ENCODE results near the gene TTLL13.

DNA sequence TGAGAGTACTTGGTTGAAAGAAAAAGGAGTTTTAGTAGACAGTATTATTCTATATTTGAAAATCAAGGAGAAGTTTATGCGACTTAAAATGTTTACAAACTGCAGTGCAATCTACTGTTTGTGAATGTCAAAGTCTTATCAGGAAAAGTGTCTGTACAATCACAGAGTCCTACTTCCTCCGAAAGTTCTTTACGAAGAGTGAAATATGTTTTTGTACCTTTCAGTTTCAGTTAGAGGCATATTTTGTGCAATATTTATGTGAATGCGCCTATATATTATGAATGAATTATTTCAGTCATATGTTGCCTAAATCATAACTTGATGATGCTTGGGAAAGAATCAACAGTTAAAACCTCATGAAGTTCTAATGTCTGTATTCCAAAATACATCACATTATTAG lies 47.7 kb downstream of the TTLL13 start:
- TF ChIP-seq, protein P1, sequence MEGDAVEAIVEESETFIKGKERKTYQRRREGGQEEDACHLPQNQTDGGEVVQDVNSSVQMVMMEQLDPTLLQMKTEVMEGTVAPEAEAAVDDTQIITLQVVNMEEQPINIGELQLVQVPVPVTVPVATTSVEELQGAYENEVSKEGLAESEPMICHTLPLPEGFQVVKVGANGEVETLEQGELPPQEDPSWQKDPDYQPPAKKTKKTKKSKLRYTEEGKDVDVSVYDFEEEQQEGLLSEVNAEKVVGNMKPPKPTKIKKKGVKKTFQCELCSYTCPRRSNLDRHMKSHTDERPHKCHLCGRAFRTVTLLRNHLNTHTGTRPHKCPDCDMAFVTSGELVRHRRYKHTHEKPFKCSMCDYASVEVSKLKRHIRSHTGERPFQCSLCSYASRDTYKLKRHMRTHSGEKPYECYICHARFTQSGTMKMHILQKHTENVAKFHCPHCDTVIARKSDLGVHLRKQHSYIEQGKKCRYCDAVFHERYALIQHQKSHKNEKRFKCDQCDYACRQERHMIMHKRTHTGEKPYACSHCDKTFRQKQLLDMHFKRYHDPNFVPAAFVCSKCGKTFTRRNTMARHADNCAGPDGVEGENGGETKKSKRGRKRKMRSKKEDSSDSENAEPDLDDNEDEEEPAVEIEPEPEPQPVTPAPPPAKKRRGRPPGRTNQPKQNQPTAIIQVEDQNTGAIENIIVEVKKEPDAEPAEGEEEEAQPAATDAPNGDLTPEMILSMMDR (IDR thresholded peaks at IDR 0.05): no peak
- TF ChIP-seq POLR2A (IDR thresholded peaks at IDR 0.05): no peak

All from right lobe of liver (tissue), 4 donors.